GM23248 (cell line): ENCODE data around the gene DPYD.

Experiments used
- EZH2 ChIP-seq: fragments of 200-600 bp; sonication (generic); IDR thresholded peaks from 2 replicates; pipeline ENCODE4 v1.6.1; 2018; ENCODE audit warnings: antibody characterized with exemption, mild to moderate bottlenecking; ENCODE audit not compliant: insufficient read depth, poor library complexity, severe bottlenecking
- EZH2phosphoT487 ChIP-seq: fragments of 200-600 bp; sonication (generic); IDR thresholded peaks from 2 replicates; pipeline ENCODE4 v1.6.1; 2018; ENCODE audit warnings: antibody characterized with exemption, moderate library complexity, mild to moderate bottlenecking, low read depth; ENCODE audit not compliant: insufficient read depth

DNA sequence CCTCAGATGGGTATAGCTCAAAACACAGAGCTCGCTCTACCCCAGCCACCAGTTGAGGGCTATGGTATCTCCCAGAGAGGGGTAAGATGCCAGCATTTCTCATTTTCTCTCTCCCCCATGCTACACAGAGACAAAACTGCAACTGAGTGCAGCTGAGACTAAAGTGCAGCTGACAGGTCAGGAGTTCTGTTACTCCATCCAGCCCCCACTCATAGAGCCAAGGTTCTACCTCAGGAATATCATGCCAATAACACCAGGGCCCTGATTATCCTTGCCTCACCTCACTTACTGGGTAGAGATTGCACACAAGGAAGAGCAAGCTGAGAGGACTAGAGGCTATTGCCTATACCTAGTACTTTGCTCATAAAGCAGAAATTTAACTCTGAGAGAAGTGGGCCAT, 34.6 kb downstream of the DPYD start:
- TF ChIP-seq EZH2phosphoT487: no peak
- TF ChIP-seq EZH2: no peak
